ENCODE measurements around the gene COQ8B. TPM values are rescaled to one million over a fixed set of nuclear protein-coding genes. Genes with fewer than 3 reads are reported as not detected.

The COQ8B gene
- total RNA-seq, 1 donor from 2014 or later, result 43.9 TPM

GRCh38 chr19:40677156-40677555, 39.5 kb downstream of the COQ8B start:
- Histone ChIP-seq H3K36me3 (peaks cover 90% of the 10 kb centered on the region), H3K27ac (no peak overlapping the region), H3K9me3 (no peaks in the 10 kb centered on the region), H3K4me3 (no peak overlapping the region), H3K4me1 (no peaks in the 10 kb centered on the region), H3K27me3 (ENCODE audit: low read depth) (no peaks in the 10 kb centered on the region)
- TF ChIP-seq, protein P1, sequence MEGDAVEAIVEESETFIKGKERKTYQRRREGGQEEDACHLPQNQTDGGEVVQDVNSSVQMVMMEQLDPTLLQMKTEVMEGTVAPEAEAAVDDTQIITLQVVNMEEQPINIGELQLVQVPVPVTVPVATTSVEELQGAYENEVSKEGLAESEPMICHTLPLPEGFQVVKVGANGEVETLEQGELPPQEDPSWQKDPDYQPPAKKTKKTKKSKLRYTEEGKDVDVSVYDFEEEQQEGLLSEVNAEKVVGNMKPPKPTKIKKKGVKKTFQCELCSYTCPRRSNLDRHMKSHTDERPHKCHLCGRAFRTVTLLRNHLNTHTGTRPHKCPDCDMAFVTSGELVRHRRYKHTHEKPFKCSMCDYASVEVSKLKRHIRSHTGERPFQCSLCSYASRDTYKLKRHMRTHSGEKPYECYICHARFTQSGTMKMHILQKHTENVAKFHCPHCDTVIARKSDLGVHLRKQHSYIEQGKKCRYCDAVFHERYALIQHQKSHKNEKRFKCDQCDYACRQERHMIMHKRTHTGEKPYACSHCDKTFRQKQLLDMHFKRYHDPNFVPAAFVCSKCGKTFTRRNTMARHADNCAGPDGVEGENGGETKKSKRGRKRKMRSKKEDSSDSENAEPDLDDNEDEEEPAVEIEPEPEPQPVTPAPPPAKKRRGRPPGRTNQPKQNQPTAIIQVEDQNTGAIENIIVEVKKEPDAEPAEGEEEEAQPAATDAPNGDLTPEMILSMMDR (IDR thresholded peaks at IDR 0.05), result no peak
- DNase-seq, result no peak
- intact Hi-C loops (cut with DNase I), result no loop called here
- no peak for ATAC-seq

GRCh38 chr19:40674291-40674690, 42.4 kb downstream of the COQ8B start:
- H3K36me3 ChIP-seq, result peaks cover 90% of the 10 kb centered on the region
- no peak overlapping the region for H3K27ac ChIP-seq
- ATAC-seq, result peak; percentile 74 to 83

DNA sequence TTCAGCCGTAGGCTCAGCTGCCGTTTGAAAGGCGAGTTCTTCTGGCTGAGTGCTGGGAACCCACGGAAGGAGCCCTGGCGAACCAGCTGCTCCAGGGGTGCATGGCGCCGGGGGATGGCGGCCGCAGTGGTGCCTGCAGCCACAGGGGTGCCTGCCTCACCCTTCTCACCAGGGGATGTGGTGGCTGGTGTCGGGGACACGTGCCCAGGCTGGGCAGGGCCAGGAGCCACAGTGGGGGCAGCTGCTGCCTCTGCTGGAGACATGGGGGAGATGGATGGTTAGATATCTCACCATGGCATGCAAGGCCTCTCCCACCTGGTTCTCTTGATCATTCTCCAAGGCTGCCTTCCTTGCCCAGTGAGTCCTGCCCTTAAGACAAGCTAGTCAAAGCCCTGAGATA, 43.3 kb downstream of the COQ8B start:
- TF ChIP-seq, protein P1 (IDR thresholded peaks at IDR 0.05), result no peak
- Histone ChIP-seq H3K27ac (no peak overlapping the region), H3K4me1 (no peaks in the 10 kb centered on the region), H3K36me3 (peaks cover 90% of the 10 kb centered on the region), H3K9me3 (no peaks in the 10 kb centered on the region), H3K27me3 (ENCODE audit: low read depth) (no peaks in the 10 kb centered on the region), H3K4me3 (no peak overlapping the region)
- intact Hi-C loops (cut with DNase I), result no loop called here
- ATAC-seq (no peak), DNase-seq (no peak)

More at GRCh38 chr19:40674291-40674690, 42.4 kb downstream of the COQ8B start:
- Histone ChIP-seq H3K4me1 (no peaks in the 10 kb centered on the region), H3K9me3 (no peaks in the 10 kb centered on the region), H3K4me3 (no peak overlapping the region), H3K27me3 (ENCODE audit: low read depth) (no peaks in the 10 kb centered on the region)
- DNase-seq, result no peak
- intact Hi-C loops (cut with DNase I), result no loop called here
- TF ChIP-seq, protein P1 (IDR thresholded peaks at IDR 0.05), result no peak

- no peak for ATAC-seq
- no peak for DNase-seq
- H3K27ac ChIP-seq, result no peak overlapping the region
- no peaks in the 10 kb centered on the region for H3K9me3 ChIP-seq
- TF ChIP-seq, protein P1 (IDR thresholded peaks at IDR 0.05), result no peak
- H3K4me3 ChIP-seq, result no peak overlapping the region
- peaks cover 90% of the 10 kb centered on the region for H3K36me3 ChIP-seq
- intact Hi-C loops (cut with DNase I), result no loop called here
- no peaks in the 10 kb centered on the region for H3K27me3 ChIP-seq (ENCODE audit: low read depth)
- H3K4me1 ChIP-seq, result no peaks in the 10 kb centered on the region
Observed at GRCh38 chr19:40672573-40673299, 44.0 kb downstream of the COQ8B start.

DNA sequence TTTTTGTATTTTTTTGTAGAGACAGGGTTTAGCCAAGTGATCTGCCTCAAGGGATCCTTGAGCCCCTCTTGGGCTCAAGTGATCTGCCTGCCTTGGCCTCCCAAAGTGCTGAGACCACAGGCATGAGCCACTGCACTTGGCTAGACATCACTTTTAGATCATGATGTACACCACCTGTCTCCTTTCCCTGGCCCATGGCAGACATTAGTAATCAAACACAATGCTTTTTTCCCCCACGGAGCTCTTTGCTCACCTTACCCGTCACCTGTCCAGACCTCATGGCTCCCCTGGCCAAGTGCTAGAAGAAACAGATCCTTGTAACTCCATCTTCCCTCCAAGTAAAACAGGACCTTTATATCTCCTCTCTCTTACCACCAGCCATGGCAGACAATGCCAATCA, 44.6 kb downstream of the COQ8B start:
- Histone ChIP-seq H3K9me3 (no peaks in the 10 kb centered on the region), H3K27ac (no peak overlapping the region), H3K4me1 (no peaks in the 10 kb centered on the region), H3K36me3 (peaks cover 87% of the 10 kb centered on the region), H3K4me3 (no peak overlapping the region), H3K27me3 (ENCODE audit: low read depth) (no peaks in the 10 kb centered on the region)
- TF ChIP-seq, protein P1 (IDR thresholded peaks at IDR 0.05), result no peak
- DNase-seq (no peak), ATAC-seq (no peak)
- intact Hi-C loops (cut with DNase I), result no loop called here
